Nephron (organoid): Measurements from ENCODE around the gene RGS18.
"Not testable (repeated sequence)": the region's sequence is repeated elsewhere in the genome, so short reads cannot be mapped to it uniquely, and the experiment has no call there.

ENCODE experiments used
- H3K27ac Mint-ChIP-seq, 3 experiments: 2 replicates each; pipeline ENCODE4 v1.8.0; 2020; ENCODE audit warnings: mixed read lengths in 3 of 3, mild to moderate bottlenecking in 2 of 3, moderate library complexity in 1 of 3
- H3K27me3 Mint-ChIP-seq: 2 replicates; pipeline ENCODE4 v1.8.0; 2021; ENCODE audit warnings: low read depth, mild to moderate bottlenecking, moderate library complexity, mixed read lengths
- H3K36me3 Mint-ChIP-seq: 2 replicates; pipeline ENCODE4 v1.8.0; 2020; ENCODE audit warnings: low read depth, mixed read lengths
- H3K4me1 Mint-ChIP-seq: 2 replicates; pipeline ENCODE4 v1.8.0; 2020; ENCODE audit warnings: mixed read lengths
- H3K4me3 Mint-ChIP-seq, 3 experiments: 2 replicates each; pipeline ENCODE4 v1.8.0; 2020; ENCODE audit warnings: mild to moderate bottlenecking in 3 of 3, mixed read lengths in 3 of 3, moderate library complexity in 2 of 3
- H3K9me3 Mint-ChIP-seq: 2 replicates; pipeline ENCODE4 v1.8.0; 2020; ENCODE audit warnings: mixed read lengths
- CTCF ChIP-seq, 3 experiments: fragments of 200-600 bp; sonication (generic); IDR thresholded peaks; one replicate each; pipeline ENCODE4 v1.5.0; 2021; ENCODE audit warnings: antibody characterized with exemption in 3 of 3; ENCODE audit not compliant: unreplicated experiment in 3 of 3

RGS18 gene

DNA sequence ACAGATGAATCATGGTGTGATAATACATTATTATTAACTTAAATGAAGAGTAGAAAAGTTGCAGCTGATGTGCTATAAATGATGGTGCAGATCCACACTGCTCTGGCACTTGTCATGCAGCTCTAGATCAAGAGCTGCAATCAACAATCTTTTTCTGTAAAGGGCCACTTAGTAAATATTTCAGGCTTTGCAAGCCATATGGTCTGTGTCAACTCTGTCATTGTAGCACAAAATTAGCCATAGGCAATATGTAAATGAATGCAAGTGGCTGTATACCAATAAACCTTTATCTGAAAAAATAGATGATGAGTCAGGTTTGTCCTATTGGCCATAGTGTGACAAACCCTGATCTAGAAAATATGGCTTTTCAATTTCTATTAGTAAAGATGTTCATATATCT, 66.6 kb downstream of the RGS18 start:
- Mint-ChIP-seq H3K4me1 (no peaks in the 10 kb centered on the region), H3K36me3 (no peaks in the 10 kb centered on the region)

DNA sequence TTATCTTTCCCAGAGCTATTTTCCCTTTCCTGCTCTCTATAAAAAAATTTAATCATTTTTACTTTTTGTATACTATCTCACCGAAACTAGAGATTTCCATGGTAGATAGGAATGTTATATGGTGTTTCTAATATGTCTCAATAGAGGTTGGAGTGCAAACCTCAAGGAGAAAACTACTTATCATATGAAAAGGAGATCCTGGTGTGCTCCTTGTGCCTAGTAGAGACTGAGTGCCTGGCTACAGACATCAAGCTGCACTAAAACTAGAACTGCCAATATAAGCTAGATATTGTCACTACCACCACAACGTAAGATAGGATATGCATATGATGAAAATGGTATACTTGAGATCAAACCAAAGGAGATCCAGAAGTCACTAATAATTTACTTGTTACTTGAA, 67.0 kb downstream of the RGS18 start:
- peaks cover 3% of the 10 kb centered on the region for H3K9me3 Mint-ChIP-seq
- H3K4me3 Mint-ChIP-seq, result no peak overlapping the region
- no peak for TF ChIP-seq CTCF (IDR thresholded peaks at IDR 0.05; ENCODE audit: unreplicated experiment in 3 of 3)
- H3K36me3 Mint-ChIP-seq, result no peaks in the 10 kb centered on the region
- H3K27me3 Mint-ChIP-seq, result no peaks in the 10 kb centered on the region
- no peak overlapping the region for H3K27ac Mint-ChIP-seq
- no peaks in the 10 kb centered on the region for H3K4me1 Mint-ChIP-seq

More for the DNA sequence above, 66.6 kb downstream of the RGS18 start:
- Mint-ChIP-seq H3K4me3 (no peak overlapping the region), H3K27ac (no peak overlapping the region), H3K9me3 (peaks cover 3% of the 10 kb centered on the region), H3K27me3 (no peaks in the 10 kb centered on the region)
- no peak for TF ChIP-seq CTCF (IDR thresholded peaks at IDR 0.05; ENCODE audit: unreplicated experiment in 3 of 3)

DNA sequence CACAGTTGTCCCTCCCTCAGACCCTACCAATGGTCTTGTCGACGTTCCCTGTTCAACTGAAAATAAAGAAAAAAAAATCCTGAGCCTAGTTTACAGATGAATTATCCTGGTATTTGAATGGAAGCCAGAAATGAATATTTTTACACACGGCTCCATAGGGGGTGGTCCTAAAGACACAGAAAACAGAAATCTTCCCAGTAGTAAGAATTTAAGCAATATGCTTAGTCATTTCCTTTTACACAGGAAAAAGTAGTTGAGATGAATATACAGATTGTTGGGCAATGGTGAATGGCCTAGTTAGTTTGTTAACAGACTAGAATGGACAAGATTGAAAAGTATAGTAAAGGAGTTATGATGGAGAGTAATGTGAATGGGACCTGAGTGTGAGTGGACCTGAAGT, 67.4 kb downstream of the RGS18 start:
- no peak overlapping the region for H3K27ac Mint-ChIP-seq
- H3K27me3 Mint-ChIP-seq, result no peaks in the 10 kb centered on the region
- no peaks in the 10 kb centered on the region for H3K36me3 Mint-ChIP-seq
- no peaks in the 10 kb centered on the region for H3K4me1 Mint-ChIP-seq
- H3K4me3 Mint-ChIP-seq, result no peak overlapping the region
- peaks cover under 1% of the 10 kb centered on the region for H3K9me3 Mint-ChIP-seq
- TF ChIP-seq CTCF (IDR thresholded peaks at IDR 0.05; ENCODE audit: unreplicated experiment in 3 of 3), result no peak

DNA sequence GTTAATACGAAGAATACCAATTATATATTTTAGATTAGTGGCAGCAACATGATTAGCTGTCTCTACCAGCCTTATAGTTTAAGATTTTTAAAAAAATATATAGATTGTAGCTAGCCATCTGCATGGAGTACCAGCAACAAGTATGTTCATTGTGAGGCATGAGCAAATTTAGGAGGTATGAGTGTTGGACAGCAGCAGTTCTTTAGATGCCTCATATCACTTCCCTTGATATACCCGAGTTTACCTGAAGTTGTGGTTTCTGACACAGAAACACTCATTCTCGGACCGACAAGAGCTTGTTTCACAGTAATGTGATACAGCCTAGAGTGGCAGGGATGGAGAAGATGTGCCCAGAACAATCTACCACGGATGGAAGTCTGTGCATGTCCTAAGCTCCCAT, 69.1 kb downstream of the RGS18 start:
- no peak overlapping the region for H3K4me3 Mint-ChIP-seq
- H3K36me3 Mint-ChIP-seq, result no peaks in the 10 kb centered on the region
- H3K27ac Mint-ChIP-seq, result no peak overlapping the region
- H3K4me1 Mint-ChIP-seq, result no peaks in the 10 kb centered on the region
- no peaks in the 10 kb centered on the region for H3K27me3 Mint-ChIP-seq
- H3K9me3 Mint-ChIP-seq, result no peaks in the 10 kb centered on the region
- no peak for TF ChIP-seq CTCF (IDR thresholded peaks at IDR 0.05; ENCODE audit: unreplicated experiment in 3 of 3)

- not testable (repeated sequence) for H3K27me3 Mint-ChIP-seq, H3K9me3 Mint-ChIP-seq, H3K4me1 Mint-ChIP-seq, H3K4me3 Mint-ChIP-seq, H3K36me3 Mint-ChIP-seq, H3K27ac Mint-ChIP-seq
Observed at GRCh38 chr1:192227980-192228379, 69.7 kb downstream of the RGS18 start.

GRCh38 chr1:192232817-192233417, 74.7 kb downstream of the RGS18 start:
- H3K4me3 Mint-ChIP-seq, result no peak overlapping the region
- H3K36me3 Mint-ChIP-seq, result no peaks in the 10 kb centered on the region
- no peaks in the 10 kb centered on the region for H3K4me1 Mint-ChIP-seq
- no peak overlapping the region for H3K27ac Mint-ChIP-seq
- TF ChIP-seq CTCF (IDR thresholded peaks at IDR 0.05; ENCODE audit: unreplicated experiment in 3 of 3), result no peak
- no peaks in the 10 kb centered on the region for H3K27me3 Mint-ChIP-seq
- H3K9me3 Mint-ChIP-seq, result no peaks in the 10 kb centered on the region
